GM12878 (cell line): ENCODE data around the gene CHST15. TPM values are rescaled to one million over a fixed set of nuclear protein-coding genes. Genes with fewer than 3 reads are reported as not detected.

Experiments
- ATAC-seq: fragments of 200-7000 bp; cut with Tn5 transposase; 3 replicates; pipeline ENCODE4 v1.9.1; 2020; ENCODE audit warnings: mild to moderate bottlenecking, moderate library complexity
- BruUV-seq: library from RNA; stranded (reverse); fragments of 400-500 nt; replicated peaks from 2 replicates; lab custom pipeline; 2021; lab: Mats Ljungman, UMichigan
- CTCF ChIA-PET: fragments of 300-600 bp; sonication (Branson Sonifier 250); formaldehyde crosslinking; extraction: SDS; loops from one replicate; lab custom pipeline; 2021; ENCODE audit warnings: inconsistent platforms; lab: Yijun Ruan, JAX
- POLR2A ChIA-PET: fragments of 350-600 bp; formaldehyde crosslinking; extraction: SDS; loops from one replicate; lab custom pipeline; 2021; ENCODE audit warnings: inconsistent platforms; lab: Charles Lee
- RAD21 ChIA-PET: fragments of 300-600 bp; sonication (Branson Sonifier 250); formaldehyde crosslinking; loops from one replicate; lab custom pipeline; 2023; ENCODE audit warnings: antibody characterized with exemption; ENCODE audit not compliant: unreplicated experiment; lab: Charles Lee
- SMC1A ChIA-PET: fragments of 300-600 bp; sonication (Branson Sonifier 250); formaldehyde crosslinking; loops from one replicate; lab custom pipeline; 2023; ENCODE audit not compliant: unreplicated experiment, uncharacterized antibody; lab: Charles Lee
- DNase-seq: peaks from one replicate; pipeline ENCODE4 v3.0.0-alpha.2; 2011; ENCODE audit warnings: low read depth, low spot score
- FAIRE-seq: peaks from 3 replicates; lab custom pipeline; 2011; peaks lifted over from hg19 to GRCh38; lab: Jason Lieb, UNC
- H2AFZ ChIP-seq: 2 replicates; pipeline ENCODE4 v1.6.0; 2011; ENCODE audit warnings: low read depth, low read length, control low read depth; ENCODE audit not compliant: control insufficient read depth
- H3K27ac ChIP-seq: 2 replicates; pipeline ENCODE4 v1.5.1; 2011; ENCODE audit warnings: control low read depth; ENCODE audit not compliant: control insufficient read depth, insufficient read depth
- H3K27me3 ChIP-seq, 2 experiments: replicated peaks in 1 of 2; 2 replicates each; pipeline versions ENCODE4 v1.6.0 to v1.6.1; 2011; ENCODE audit warnings: low read length in 1 of 2; ENCODE audit not compliant: control insufficient read depth in 2 of 2, insufficient read depth in 2 of 2
- H3K36me3 ChIP-seq, 2 experiments: 2 replicates each; pipeline ENCODE4 v1.5.1; 2011; ENCODE audit warnings: low read length in 1 of 2; ENCODE audit not compliant: control insufficient read depth in 2 of 2, insufficient read depth in 2 of 2
- H3K4me1 ChIP-seq: 2 replicates; pipeline ENCODE4 v1.6.1; 2011; ENCODE audit warnings: mild to moderate bottlenecking, low read length, moderate library complexity, mixed read lengths; ENCODE audit not compliant: control insufficient read depth, insufficient read depth
- H3K4me2 ChIP-seq: 2 replicates; pipeline ENCODE4 v1.6.0; 2011; ENCODE audit warnings: control low read depth; ENCODE audit not compliant: control insufficient read depth, insufficient read depth
- H3K4me3 ChIP-seq: fragments of 200-600 bp; sonication (generic); 2 replicates; pipeline ENCODE4 v1.5.1; 2016
- H3K79me2 ChIP-seq: 2 replicates; pipeline ENCODE4 v1.6.0; 2011; ENCODE audit warnings: low read length; ENCODE audit not compliant: control insufficient read depth, insufficient read depth
- H3K9ac ChIP-seq: 2 replicates; pipeline ENCODE4 v1.8.0; 2011; ENCODE audit warnings: low read length, control low read depth, mixed read lengths; ENCODE audit not compliant: control insufficient read depth, insufficient read depth
- H3K9me3 ChIP-seq: replicated peaks from 3 replicates; pipeline ENCODE4 v1.5.1; 2011; ENCODE audit warnings: mild to moderate bottlenecking, low read length; ENCODE audit not compliant: control insufficient read depth, insufficient read depth
- H4K20me1 ChIP-seq: 2 replicates; pipeline ENCODE4 v1.6.0; 2011; ENCODE audit not compliant: control insufficient read depth, insufficient read depth
- BCLAF1 ChIP-seq: fragments of 450-650 bp; IDR thresholded peaks from 2 replicates; pipeline ENCODE4 v1.6.1; 2017; ENCODE audit warnings: antibody characterized with exemption, mild to moderate bottlenecking, moderate library complexity
- CHD4 ChIP-seq: fragments of 200-600 bp; sonication (generic); IDR thresholded peaks from 2 replicates; pipeline ENCODE4 v1.6.1; 2016; ENCODE audit warnings: mild to moderate bottlenecking
- CREM ChIP-seq: IDR thresholded peaks from 2 replicates; pipeline ENCODE4 v1.6.1; 2014; ENCODE audit warnings: antibody characterized with exemption, low read depth
- E2F4 ChIP-seq: IDR thresholded peaks from 2 replicates; pipeline ENCODE4 v1.6.1; 2012; ENCODE audit warnings: low read depth, low read length, improper control_type of control experiment
- EED ChIP-seq: sonication (generic); IDR thresholded peaks from 2 replicates; pipeline ENCODE4 v1.6.1; 2016; ENCODE audit warnings: antibody characterized with exemption, low read depth
- EP300 ChIP-seq, 2 experiments: fragments of 150-350 bp in 1 of 2; IDR thresholded peaks; 2 replicates each; pipeline ENCODE4 v1.6.1; 2011 to 2012; ENCODE audit warnings: low read depth in 2 of 2, low read length in 2 of 2, borderline replicate concordance in 1 of 2, improper control_type of control experiment in 1 of 2, inconsistent platforms in 1 of 2; ENCODE audit not compliant: control insufficient read depth in 1 of 2
- ESRRA ChIP-seq: IDR thresholded peaks from 2 replicates; pipeline ENCODE4 v1.6.1; 2012; ENCODE audit warnings: mild to moderate bottlenecking, low read length, improper control_type of control experiment
- ETV6 ChIP-seq, 2 experiments: fragments of 450-650 bp in 1 of 2; IDR thresholded peaks in 1 of 2; conservative IDR thresholded peaks in 1 of 2; 2 replicates each; pipeline ENCODE4 v1.6.1; 2014; ENCODE audit warnings: antibody characterized with exemption in 1 of 2, borderline replicate concordance in 1 of 2, low read depth in 1 of 2, mild to moderate bottlenecking in 1 of 2, moderate library complexity in 1 of 2
- FOXK2 ChIP-seq: fragments of 450-650 bp; IDR thresholded peaks from 2 replicates; pipeline ENCODE4 v1.6.1; 2017; ENCODE audit warnings: mild to moderate bottlenecking, moderate library complexity
- FOXM1 ChIP-seq: IDR thresholded peaks from 2 replicates; pipeline ENCODE4 v1.6.1; 2012; ENCODE audit warnings: low read depth, mild to moderate bottlenecking, inconsistent platforms, low read length, moderate library complexity
- JUNB ChIP-seq: IDR thresholded peaks from 2 replicates; pipeline ENCODE4 v1.6.1; 2016; ENCODE audit warnings: antibody characterized with exemption, mild to moderate bottlenecking
- JUND ChIP-seq: IDR thresholded peaks from 2 replicates; pipeline ENCODE4 v1.6.1; 2012; ENCODE audit warnings: low read depth, mild to moderate bottlenecking, low read length, improper control_type of control experiment, moderate library complexity
- MYC ChIP-seq: IDR thresholded peaks from 2 replicates; pipeline ENCODE4 v1.6.1; 2011; ENCODE audit warnings: mild to moderate bottlenecking, low read length, moderate library complexity, inconsistent platforms; ENCODE audit not compliant: insufficient read depth, insufficient replicate concordance, insufficient read length, severe bottlenecking
- NBN ChIP-seq: fragments of 450-650 bp; IDR thresholded peaks from 2 replicates; pipeline ENCODE4 v1.6.1; 2016
- NR2F1 ChIP-seq: fragments of 450-650 bp; conservative IDR thresholded peaks from 2 replicates; pipeline ENCODE4 v1.6.1; 2017; ENCODE audit warnings: mild to moderate bottlenecking
- RAD51 ChIP-seq: fragments of 450-650 bp; IDR thresholded peaks from 2 replicates; pipeline ENCODE4 v1.6.1; 2016; ENCODE audit warnings: moderate library complexity, mild to moderate bottlenecking, inconsistent platforms
- RCOR1 ChIP-seq: conservative IDR thresholded peaks from 2 replicates; pipeline ENCODE4 v1.6.1; 2012; ENCODE audit warnings: low read depth, low read length, improper control_type of control experiment
- STAT1 ChIP-seq: fragments of 450-650 bp; conservative IDR thresholded peaks from 2 replicates; pipeline ENCODE4 v1.6.1; 2014; ENCODE audit warnings: antibody characterized with exemption, mild to moderate bottlenecking
- SUZ12 ChIP-seq: fragments of 200-600 bp; sonication (generic); IDR thresholded peaks from one replicate; pipeline ENCODE4 v1.6.1; 2018; ENCODE audit warnings: antibody characterized with exemption, mild to moderate bottlenecking; ENCODE audit not compliant: unreplicated experiment
- WGBS: methylation state at CpG from one replicate; pipeline ENCODE4 v1.1.6; 2016; ENCODE audit warnings: low lambda C conversion rate; ENCODE audit not compliant: insufficient replicate concordance, insufficient coverage; ENCODE audit errors: missing lambda C conversion rate; 5-methylcytosine and 5-hydroxymethylcytosine counted together
- in situ Hi-C: fragments of 300-500 bp; cut with MboI; formaldehyde crosslinking; loops from 9 replicates; pipeline ENCODE4 v1.14.3; 2018; ENCODE audit warnings: mixed read lengths
- intact Hi-C: fragments of 100-400 bp; cut with micrococcal nuclease; formaldehyde crosslinking; loops from one replicate; pipeline ENCODE4 v1.14.2; 2022; ENCODE audit not compliant: unreplicated experiment
- polyA plus RNA-seq, 11 experiments: library from polyadenylated mRNA; depleted of rRNA in 4 of 11; unstranded in 6 of 11; stranded (reverse) in 5 of 11; fragments of >200 nt; fragmentation: Nextera tagmentation in 4 of 11; fragmentation: Illumina TruSeq in 1 of 11; extraction: Ambion mirVana in 4 of 11; extraction: Trizol in 1 of 11; gene quantifications; 1 replicate in 1 of 11; 2 replicates in 10 of 11; pipeline versions ENCODE4 v1.2.1 to v1.2.3, GENCODE V29; 2011 to 2016; ENCODE audit warnings: inconsistent platforms in 2 of 11, missing spikeins in 2 of 11, low read depth in 1 of 11
- total RNA-seq, 4 experiments: library from RNA; depleted of rRNA in 3 of 4; stranded (reverse); fragments of >200 nt in 3 of 4; fragmentation: Illumina TruSeq in 1 of 4; extraction: Trizol in 1 of 4; gene quantifications; 2 replicates each; pipeline versions ENCODE4 v1.2.1 to v1.2.3, GENCODE V29; 2013 to 2021

Gene CHST15
- total and polyA plus RNA-seq, 10 of the 15 experiments (the other 5 are each of a cell fraction or from before 2014, with no cell fraction given): 0.02 to 0.53 (median 0.05) TPM; not detected in 1

- ChIA-PET CTCF (no interaction called here), SMC1A (interaction anchor here (1.1 kb wide), 1 partner anchor 256 kb away, joined by 3 read pairs; no protein-coding TSS in a partner anchor), RAD21 (no interaction called here), POLR2A (no interaction called here)
- no peak for TF ChIP-seq STAT1
- no peak for TF ChIP-seq CHD4
- TF ChIP-seq JUNB: no peak
- no peak for TF ChIP-seq ESRRA
- no peak for TF ChIP-seq NR2F1
- no peak for TF ChIP-seq BCLAF1
- no peak for TF ChIP-seq JUND
- no peak for TF ChIP-seq CREM
- TF ChIP-seq EED: no peak
- TF ChIP-seq ETV6 (conservative IDR thresholded peaks at IDR 0.05 in 1 of 2, IDR thresholded peaks at IDR 0.05 in 1 of 2; ENCODE audit: borderline replicate concordance in 1 of 2, low read depth in 1 of 2): no peak
- TF ChIP-seq MYC: no peak
- no peak for TF ChIP-seq FOXM1
- no peak for TF ChIP-seq NBN
- no peak for TF ChIP-seq SUZ12
- no peak for TF ChIP-seq EP300 (IDR thresholded peaks at IDR 0.05; ENCODE audit: borderline replicate concordance in 1 of 2, control insufficient read depth in 1 of 2, low read depth in 2 of 2, low read length in 2 of 2)
- TF ChIP-seq RCOR1: no peak
- TF ChIP-seq RAD51: no peak
- TF ChIP-seq FOXK2: no peak
- TF ChIP-seq E2F4: no peak
- 19% methylated on average over 6 of the region's 6 CpGs for WGBS
- intact Hi-C loops: no loop called here
- DNase-seq (no peak), ATAC-seq (no peak), FAIRE-seq (no peak)
- no peak overlapping the region for H3K9ac ChIP-seq
- BruUV-seq: no TSS peak
- H3K79me2 ChIP-seq: no peaks in the 10 kb centered on the region
- H3K27me3 ChIP-seq: peaks cover 0 to 4% of the 10 kb centered on the region in 2 experiments; a peak in 3 of 4 replicates
- peaks cover 3% of the 10 kb centered on the region; the same call in 1 of the 2 replicates for H3K4me1 ChIP-seq
- no peak overlapping the region for H3K27ac ChIP-seq
- no peaks in the 10 kb centered on the region for H4K20me1 ChIP-seq
- no peak overlapping the region for H3K4me3 ChIP-seq
- in situ Hi-C loops: no loop called here
- H3K36me3 ChIP-seq: no peaks in the 10 kb centered on the region
- no peaks in the 10 kb centered on the region; the same call in 2 of the 3 replicates for H3K9me3 ChIP-seq
- H2AFZ ChIP-seq: no peak overlapping the region
- H3K4me2 ChIP-seq: no peak overlapping the region
Observed at GRCh38 chr10:124002391-124003069, 90.9 kb downstream of the CHST15 start.
